GM10248 (cell line): ENCODE results near the gene HNF4A.

ENCODE experiments used
- CTCF ChIA-PET: fragments of 300-600 bp; sonication (Branson Sonifier 250); formaldehyde crosslinking; extraction: SDS; loops from one replicate; lab custom pipeline; 2021; ENCODE audit warnings: antibody characterized with exemption; lab: Yijun Ruan, JAX
- POLR2A ChIA-PET: fragments of 350-650 bp; sonication (Branson Sonifier 250); formaldehyde crosslinking; extraction: SDS; loops from one replicate; lab custom pipeline; 2020; ENCODE audit warnings: antibody characterized with exemption; lab: Yijun Ruan, JAX
- DNase-seq: peaks from one replicate; pipeline ENCODE4 v3.0.0; 2012; ENCODE audit errors: extremely low spot score
- TF ChIP-seq, protein P1 (sequence below): IDR thresholded peaks from 2 replicates; pipeline ENCODE4 v1.5.1; 2012; ENCODE audit warnings: mild to moderate bottlenecking, low read depth; ENCODE audit errors: extremely low read depth, missing control alignments, control extremely low read depth

Gene HNF4A

DNA sequence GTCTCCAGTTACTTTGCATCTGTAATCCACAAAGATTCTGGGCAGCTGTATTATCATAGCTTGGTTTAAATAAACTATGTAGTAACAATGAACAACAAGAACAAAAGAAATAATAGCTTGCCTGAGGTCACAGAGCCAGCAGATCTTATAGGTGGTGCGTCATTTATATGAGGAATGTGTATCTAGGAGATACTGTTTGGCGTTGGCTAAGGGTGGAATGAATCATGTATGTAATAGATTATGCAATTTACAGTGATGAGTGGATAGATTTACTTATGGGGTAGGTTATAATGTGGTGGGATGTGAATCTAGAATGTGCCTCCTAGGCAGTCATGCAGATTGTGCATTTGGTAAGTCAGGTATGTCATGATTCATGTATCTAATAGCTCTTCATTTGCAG lies 42.8 kb downstream of the HNF4A start:
- ChIA-PET POLR2A (no interaction called here), CTCF (interaction anchor here (0.9 to 1.5 kb wide), 4 partner anchors 9 to 98 kb away, joined by 3 to 6 read pairs (median 4); no protein-coding TSS in a partner anchor)
- TF ChIP-seq, protein P1, sequence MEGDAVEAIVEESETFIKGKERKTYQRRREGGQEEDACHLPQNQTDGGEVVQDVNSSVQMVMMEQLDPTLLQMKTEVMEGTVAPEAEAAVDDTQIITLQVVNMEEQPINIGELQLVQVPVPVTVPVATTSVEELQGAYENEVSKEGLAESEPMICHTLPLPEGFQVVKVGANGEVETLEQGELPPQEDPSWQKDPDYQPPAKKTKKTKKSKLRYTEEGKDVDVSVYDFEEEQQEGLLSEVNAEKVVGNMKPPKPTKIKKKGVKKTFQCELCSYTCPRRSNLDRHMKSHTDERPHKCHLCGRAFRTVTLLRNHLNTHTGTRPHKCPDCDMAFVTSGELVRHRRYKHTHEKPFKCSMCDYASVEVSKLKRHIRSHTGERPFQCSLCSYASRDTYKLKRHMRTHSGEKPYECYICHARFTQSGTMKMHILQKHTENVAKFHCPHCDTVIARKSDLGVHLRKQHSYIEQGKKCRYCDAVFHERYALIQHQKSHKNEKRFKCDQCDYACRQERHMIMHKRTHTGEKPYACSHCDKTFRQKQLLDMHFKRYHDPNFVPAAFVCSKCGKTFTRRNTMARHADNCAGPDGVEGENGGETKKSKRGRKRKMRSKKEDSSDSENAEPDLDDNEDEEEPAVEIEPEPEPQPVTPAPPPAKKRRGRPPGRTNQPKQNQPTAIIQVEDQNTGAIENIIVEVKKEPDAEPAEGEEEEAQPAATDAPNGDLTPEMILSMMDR = no peak
- no peak for DNase-seq

- TF ChIP-seq, protein P1 = no peak
- CTCF ChIA-PET = interaction anchor here (1.5 kb wide), 1 partner anchor 21 kb away, joined by 3 read pairs; no protein-coding TSS in a partner anchor
- DNase-seq = no peak
- POLR2A ChIA-PET = no interaction called here
Observed at GRCh38 chr20:44399446-44399845, 43.9 kb downstream of the HNF4A start.

DNA sequence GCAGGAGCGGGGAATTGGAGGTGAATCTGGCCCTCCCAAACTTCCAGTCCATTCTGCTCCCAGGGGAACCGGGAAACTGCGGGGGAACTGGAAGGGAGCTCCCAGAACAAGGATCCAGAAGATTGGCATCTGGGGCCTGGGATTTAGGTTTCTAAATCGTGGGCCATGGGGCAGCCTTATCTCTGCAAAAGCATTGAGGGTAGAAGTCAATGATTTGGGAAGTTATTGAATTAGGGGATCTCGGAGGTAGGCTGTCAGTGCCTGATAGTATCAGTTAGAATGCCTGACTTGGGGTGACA lies 45.1 kb downstream of the HNF4A start:
- ChIA-PET CTCF (no interaction called here), POLR2A (no interaction called here)
- TF ChIP-seq, protein P1 = no peak
- DNase-seq = no peak

DNA sequence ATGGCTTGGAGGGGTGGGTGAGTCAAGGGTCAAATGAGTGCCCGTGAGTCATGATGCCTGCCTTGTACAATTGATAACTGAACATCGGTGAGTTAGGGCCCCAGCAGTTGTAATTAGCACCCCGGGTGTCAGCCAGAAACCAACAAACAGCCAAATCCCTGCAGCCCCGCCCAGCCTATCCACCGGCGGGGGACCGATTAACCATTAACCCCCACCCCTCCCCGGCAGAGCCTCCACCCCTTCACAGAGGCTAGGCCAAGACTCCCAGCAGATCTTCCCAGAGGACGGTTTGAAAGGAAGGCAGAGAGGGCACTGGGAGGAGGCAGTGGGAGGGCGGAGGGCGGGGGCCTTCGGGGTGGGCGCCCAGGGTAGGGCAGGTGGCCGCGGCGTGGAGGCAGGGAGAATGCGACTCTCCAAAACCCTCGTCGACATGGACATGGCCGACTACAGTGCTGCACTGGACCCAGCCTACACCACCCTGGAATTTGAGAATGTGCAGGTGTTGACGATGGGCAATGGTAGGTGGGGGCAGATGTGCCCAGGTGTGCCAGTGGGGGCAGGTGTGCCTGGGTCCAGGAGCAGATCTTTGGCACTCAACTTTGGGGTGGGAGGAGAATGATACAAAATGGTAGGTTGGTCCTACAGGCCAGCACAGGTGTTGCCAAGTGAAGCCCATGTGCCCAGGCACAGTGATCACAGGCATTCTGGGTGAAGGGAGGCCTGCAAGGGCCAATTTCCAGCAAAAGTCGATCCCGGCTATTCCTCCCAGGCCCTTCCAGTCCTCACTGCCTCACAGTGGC lies 45.7 kb downstream of the HNF4A start:
- ChIA-PET CTCF (no interaction called here), POLR2A (no interaction called here)
- TF ChIP-seq, protein P1 = no peak
- no peak for DNase-seq

DNA sequence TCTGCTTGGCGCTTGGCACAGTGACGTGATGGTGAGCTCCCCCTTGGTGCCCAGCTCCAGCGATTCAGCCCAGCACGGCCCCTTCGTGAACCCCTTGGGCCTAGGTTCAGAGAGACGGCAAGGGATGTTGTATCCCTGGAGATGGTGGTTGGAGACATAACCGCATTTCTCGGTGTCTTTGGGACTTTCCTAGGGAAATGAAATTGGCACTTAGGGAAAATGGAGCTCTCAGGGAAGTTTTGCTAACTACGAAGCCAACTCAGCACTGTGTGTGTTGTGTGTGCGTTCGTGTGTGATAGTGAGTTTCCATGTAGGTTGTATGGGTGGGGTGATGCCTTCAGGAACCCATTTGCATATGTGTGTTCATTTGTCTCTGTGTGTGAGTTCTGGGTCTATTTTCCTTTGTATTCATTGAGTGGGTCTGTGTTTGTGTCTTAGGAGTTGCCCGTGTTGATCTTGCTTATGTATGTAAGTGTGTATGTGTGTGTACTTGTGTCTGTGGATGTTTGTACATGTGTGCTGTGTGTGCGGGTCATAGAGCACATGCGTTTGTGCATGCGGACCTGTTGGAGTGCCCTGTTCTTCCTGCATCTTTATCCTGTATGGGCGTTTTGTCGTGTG lies 46.4 kb downstream of the HNF4A start:
- POLR2A ChIA-PET = no interaction called here
- no peak for DNase-seq
- TF ChIP-seq, protein P1 = no peak
- CTCF ChIA-PET = no interaction called here

DNA sequence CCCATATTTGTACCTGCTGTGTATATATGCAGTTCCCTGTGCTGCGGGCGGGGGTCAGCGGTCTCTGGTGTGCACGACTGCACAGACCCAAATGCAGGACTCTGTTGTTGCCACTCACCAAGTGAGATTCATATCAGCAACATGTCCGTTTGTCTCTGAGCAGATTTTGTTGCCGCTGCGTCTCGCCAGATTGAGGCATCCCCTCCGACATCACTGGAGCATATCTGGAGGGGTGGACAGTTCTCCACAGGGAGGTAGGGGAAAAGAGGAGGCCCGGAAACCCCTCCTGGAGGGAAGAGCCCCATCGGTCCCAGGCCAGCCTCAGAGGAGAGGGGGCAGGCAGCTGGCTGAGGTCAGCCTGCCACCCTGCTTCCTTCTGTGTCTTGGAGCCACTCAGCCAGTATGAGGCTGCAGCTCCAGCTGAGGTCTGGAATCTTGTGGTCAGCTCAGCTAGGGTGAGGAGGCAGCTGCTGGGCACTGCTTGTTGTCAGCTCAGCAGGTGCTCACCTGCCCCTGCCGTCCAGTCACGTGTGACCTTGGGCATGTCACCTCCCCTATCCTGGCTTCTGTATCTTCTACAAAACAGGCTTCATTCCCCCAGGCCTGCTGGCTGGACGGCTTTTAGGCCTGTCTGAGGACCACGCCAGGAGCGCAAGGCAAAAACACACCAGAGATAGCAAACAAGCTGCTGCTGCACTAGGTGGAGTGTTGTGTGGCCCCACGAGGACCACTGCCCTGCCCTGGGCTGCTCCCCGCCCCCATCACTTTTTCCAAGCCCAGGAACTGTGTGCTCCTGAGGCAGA lies 47.1 kb downstream of the HNF4A start:
- DNase-seq = no peak
- ChIA-PET CTCF (no interaction called here), POLR2A (no interaction called here)
- TF ChIP-seq, protein P1 = no peak
